Vagina (tissue), 2 donors: ENCODE data around the gene SPINK4. TPM values are rescaled to one million over a fixed set of nuclear protein-coding genes. Genes with fewer than 3 reads are reported as not detected.

Experiments
- DNase-seq, 2 donors: peaks; one replicate each; pipeline ENCODE4 v3.0.0-alpha.2; 2017; ENCODE audit errors: extremely low spot score in 2 of 2
- H3K27ac ChIP-seq: fragments of 200-600 bp; sonication (generic); one replicate; pipeline ENCODE4 v1.5.1; 2019
- H3K27me3 ChIP-seq: fragments of 200-600 bp; sonication (generic); one replicate; pipeline ENCODE4 v1.5.1; 2019
- H3K36me3 ChIP-seq, 2 donors: fragments of 200-600 bp; sonication (generic); one replicate each; pipeline ENCODE4 v1.5.1; 2017 to 2019
- H3K4me1 ChIP-seq: fragments of 200-600 bp; sonication (generic); one replicate; pipeline ENCODE4 v1.5.1; 2019
- H3K4me3 ChIP-seq, 2 donors: fragments of 200-600 bp; sonication (generic); 1 replicate in 1 of 2; 2 replicates in 1 of 2; pipeline ENCODE4 v1.5.1; 2016 to 2019
- H3K9me3 ChIP-seq: fragments of 200-600 bp; sonication (generic); one replicate; pipeline ENCODE4 v1.5.1; 2019
- POLR2A ChIP-seq, 2 donors: fragments of 450-650 bp; IDR thresholded peaks; one replicate each; pipeline ENCODE4 v1.6.1; 2017; ENCODE audit warnings: antibody characterized with exemption in 2 of 2, mild to moderate bottlenecking in 2 of 2, moderate library complexity in 2 of 2
- POLR2AphosphoS5 ChIP-seq, 2 donors: sonication (generic); formaldehyde crosslinking; IDR thresholded peaks; one replicate each; pipeline ENCODE4 v1.9.0; 2017; ENCODE audit warnings: antibody characterized with exemption in 2 of 2, mild to moderate bottlenecking in 2 of 2, low read depth in 1 of 2; ENCODE audit not compliant: insufficient read depth in 1 of 2
- intact Hi-C: fragments of 100-400 bp; cut with DNase I; formaldehyde crosslinking; loops from one replicate; pipeline ENCODE4 v1.15.1; 2023
- total RNA-seq: library from RNA; depleted of rRNA; stranded (reverse); fragments of >200 nt; gene quantifications from one replicate; pipeline ENCODE4 v1.2.3, GENCODE V29; 2016
- TF ChIP-seq, protein P1 (sequence below), 3 experiments: fragments of 450-650 bp in 2 of 3; fragments of 200-600 bp in 1 of 3; sonication (generic) in 1 of 3; IDR thresholded peaks; one replicate each; pipeline ENCODE4 v1.5.1; 2017 to 2019; ENCODE audit warnings: antibody characterized with exemption in 3 of 3, mild to moderate bottlenecking in 2 of 3, moderate library complexity in 2 of 3

Gene SPINK4
- total RNA-seq, 1 donor from 2014 or later = not detected

DNA sequence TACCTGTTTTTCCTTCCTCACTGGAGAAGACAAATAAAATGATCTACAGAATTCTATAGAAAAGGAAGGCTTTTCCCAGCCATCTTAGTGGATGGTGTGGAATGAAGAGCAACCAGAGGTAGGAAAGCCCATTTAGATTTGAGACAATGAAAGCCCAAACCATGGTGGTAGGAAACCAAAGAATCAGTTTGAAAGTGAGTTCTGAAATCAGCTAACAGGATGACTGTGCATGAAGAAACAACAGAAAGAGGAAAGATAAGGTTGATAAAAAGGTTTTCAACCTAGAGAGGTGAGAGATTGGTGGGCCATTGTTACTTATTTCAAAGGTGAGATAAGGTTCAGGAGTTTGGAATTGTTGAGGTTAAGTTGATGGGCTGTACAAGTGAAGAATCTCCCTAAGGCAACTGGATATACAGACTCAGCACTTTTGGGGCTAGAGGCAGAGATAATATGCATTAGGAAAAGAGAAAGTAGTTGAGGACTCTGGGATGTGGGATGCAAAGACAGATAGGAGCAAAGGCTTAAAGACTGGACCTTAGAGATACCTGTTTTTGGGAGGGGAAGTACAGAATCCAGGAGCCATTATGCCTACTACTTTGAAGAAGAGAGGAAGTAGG, 27.3 kb downstream of the SPINK4 start:
- H3K4me1 ChIP-seq = peaks cover 39% of the 10 kb centered on the region
- TF ChIP-seq, protein P1, sequence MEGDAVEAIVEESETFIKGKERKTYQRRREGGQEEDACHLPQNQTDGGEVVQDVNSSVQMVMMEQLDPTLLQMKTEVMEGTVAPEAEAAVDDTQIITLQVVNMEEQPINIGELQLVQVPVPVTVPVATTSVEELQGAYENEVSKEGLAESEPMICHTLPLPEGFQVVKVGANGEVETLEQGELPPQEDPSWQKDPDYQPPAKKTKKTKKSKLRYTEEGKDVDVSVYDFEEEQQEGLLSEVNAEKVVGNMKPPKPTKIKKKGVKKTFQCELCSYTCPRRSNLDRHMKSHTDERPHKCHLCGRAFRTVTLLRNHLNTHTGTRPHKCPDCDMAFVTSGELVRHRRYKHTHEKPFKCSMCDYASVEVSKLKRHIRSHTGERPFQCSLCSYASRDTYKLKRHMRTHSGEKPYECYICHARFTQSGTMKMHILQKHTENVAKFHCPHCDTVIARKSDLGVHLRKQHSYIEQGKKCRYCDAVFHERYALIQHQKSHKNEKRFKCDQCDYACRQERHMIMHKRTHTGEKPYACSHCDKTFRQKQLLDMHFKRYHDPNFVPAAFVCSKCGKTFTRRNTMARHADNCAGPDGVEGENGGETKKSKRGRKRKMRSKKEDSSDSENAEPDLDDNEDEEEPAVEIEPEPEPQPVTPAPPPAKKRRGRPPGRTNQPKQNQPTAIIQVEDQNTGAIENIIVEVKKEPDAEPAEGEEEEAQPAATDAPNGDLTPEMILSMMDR (IDR thresholded peaks at IDR 0.05) = no peak
- no peak for TF ChIP-seq POLR2A (IDR thresholded peaks at IDR 0.05)
- TF ChIP-seq POLR2AphosphoS5 (IDR thresholded peaks at IDR 0.05; ENCODE audit: insufficient read depth in 1 of 2, low read depth in 1 of 2) = no peak

DNA sequence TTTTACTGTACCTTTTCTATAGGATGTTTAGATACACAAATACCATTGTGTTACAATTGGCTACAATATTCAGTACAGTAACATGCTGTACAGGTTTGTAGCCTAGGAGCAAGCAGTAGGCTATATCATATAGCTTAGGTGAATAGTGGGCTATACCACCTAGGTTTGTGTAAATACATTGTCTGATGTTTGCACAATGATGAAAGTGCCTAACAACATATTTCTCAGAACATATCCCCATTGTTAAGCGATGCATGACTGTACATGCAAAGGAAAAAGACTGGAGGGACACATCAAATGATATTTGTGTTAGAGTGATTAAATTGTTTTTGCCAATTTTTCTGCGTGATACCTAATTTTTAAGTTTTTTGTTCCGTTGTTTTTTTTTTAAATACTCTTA, 30.2 kb downstream of the SPINK4 start:
- Histone ChIP-seq H3K27ac (no peak overlapping the region), H3K4me1 (peaks cover 22% of the 10 kb centered on the region), H3K36me3 (peaks cover 0 to 68% of the 10 kb centered on the region in 2 donors), H3K27me3 (no peaks in the 10 kb centered on the region), H3K4me3 (no peak overlapping the region), H3K9me3 (no peaks in the 10 kb centered on the region)
- DNase-seq = no peak
- intact Hi-C loops = no loop called here
- TF ChIP-seq, protein P1 (IDR thresholded peaks at IDR 0.05) = no peak
- TF ChIP-seq POLR2AphosphoS5 (IDR thresholded peaks at IDR 0.05; ENCODE audit: insufficient read depth in 1 of 2, low read depth in 1 of 2) (no peak), POLR2A (IDR thresholded peaks at IDR 0.05) (no peak)

More for the DNA sequence above, 27.3 kb downstream of the SPINK4 start:
- Histone ChIP-seq H3K4me3 (no peak overlapping the region), H3K27me3 (no peaks in the 10 kb centered on the region), H3K27ac (no peak overlapping the region), H3K36me3 (peaks cover 0 to 57% of the 10 kb centered on the region in 2 donors), H3K9me3 (no peaks in the 10 kb centered on the region)
- intact Hi-C loops = no loop called here
- DNase-seq = no peak

DNA sequence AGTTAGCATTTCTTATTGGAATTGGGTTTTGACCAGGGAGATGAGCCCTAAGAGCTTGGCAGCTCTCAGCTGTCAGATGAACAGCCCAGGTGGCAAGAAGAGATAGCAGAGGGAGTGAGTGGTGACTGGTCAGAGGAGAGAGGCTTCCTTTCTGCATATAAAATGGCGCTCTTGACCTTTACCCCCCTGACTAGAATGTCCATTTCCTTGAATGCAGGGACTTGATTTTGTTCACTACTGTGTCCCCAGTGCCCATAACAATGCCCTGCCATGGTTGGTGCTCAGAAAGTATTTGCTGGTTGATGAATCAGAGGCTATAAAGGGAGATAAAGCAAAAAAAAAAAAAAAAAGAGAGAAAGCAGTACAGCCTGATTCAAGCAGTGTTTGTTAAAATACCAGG, 32.1 kb downstream of the SPINK4 start:
- Histone ChIP-seq H3K4me3 (no peak overlapping the region), H3K36me3 (peaks cover 0 to 78% of the 10 kb centered on the region in 2 donors), H3K27ac (no peak overlapping the region), H3K27me3 (no peaks in the 10 kb centered on the region), H3K4me1 (peaks cover 3% of the 10 kb centered on the region), H3K9me3 (no peaks in the 10 kb centered on the region)
- TF ChIP-seq POLR2AphosphoS5 (IDR thresholded peaks at IDR 0.05; ENCODE audit: insufficient read depth in 1 of 2, low read depth in 1 of 2) (no peak), POLR2A (IDR thresholded peaks at IDR 0.05) (no peak)
- intact Hi-C loops = no loop called here
- no peak for DNase-seq

DNA sequence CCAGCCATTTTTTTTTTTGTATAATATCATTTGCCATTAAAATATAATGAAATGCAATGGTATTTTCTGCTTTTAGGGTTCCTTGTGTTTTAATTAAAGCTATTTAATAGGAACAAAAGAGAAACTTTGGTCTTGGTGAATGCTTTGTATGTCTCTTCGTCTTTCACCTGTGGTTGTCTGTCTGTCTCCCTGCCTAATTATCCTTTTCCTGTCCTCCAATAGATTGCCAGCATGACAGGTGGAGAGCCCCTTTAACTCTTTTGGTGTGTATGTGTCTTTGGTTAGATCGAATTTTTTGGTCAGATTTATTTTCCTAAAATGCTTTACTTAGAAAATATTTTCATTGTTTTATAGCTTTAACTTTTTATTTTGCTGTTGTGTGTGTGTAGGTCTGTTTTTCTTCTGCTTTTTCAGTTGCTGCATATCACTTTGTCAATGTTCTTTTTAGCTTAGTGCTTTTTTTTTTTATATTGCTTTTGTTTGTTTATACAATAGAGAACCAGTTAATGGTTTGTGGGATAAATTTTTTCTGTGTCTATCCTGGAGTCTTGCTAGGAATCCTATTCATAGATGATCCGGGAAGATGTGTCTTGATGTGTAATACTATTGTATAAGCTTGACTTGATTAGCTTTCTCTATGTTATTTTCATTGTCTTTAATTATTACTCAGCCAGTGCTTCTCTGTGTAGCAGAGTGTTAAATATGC, 33.5 kb downstream of the SPINK4 start:
- H3K9me3 ChIP-seq = no peaks in the 10 kb centered on the region
- TF ChIP-seq, protein P1 (IDR thresholded peaks at IDR 0.05) = no peak
- TF ChIP-seq POLR2AphosphoS5 (IDR thresholded peaks at IDR 0.05; ENCODE audit: insufficient read depth in 1 of 2, low read depth in 1 of 2) (no peak), POLR2A (IDR thresholded peaks at IDR 0.05) (no peak)
- no peaks in the 10 kb centered on the region for H3K4me1 ChIP-seq
- no peaks in the 10 kb centered on the region for H3K27me3 ChIP-seq
- peaks cover 0 to 80% of the 10 kb centered on the region in 2 donors for H3K36me3 ChIP-seq
- H3K27ac ChIP-seq = no peak overlapping the region
- no peak overlapping the region for H3K4me3 ChIP-seq
- intact Hi-C loops = no loop called here
- DNase-seq = no peak

DNA sequence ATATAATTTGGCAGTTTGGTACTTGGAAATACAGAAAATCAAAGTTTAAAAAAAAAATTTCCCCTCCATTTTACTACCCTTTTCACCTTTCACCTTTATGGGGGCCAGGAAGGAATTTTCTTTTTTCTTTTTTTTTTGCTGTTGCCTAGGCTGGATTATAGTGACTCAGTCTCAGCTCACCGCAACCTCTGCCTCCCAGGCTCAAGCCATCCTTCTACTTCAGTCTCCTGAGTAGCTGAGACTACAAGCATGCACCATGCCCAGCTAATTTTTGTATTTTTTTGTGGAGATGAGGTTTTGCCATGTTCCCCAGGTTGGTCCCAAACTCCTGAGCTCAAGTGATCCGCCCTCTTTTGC, 34.0 kb downstream of the SPINK4 start:
- H3K27me3 ChIP-seq = no peaks in the 10 kb centered on the region
- peaks cover 0 to 82% of the 10 kb centered on the region in 2 donors for H3K36me3 ChIP-seq
- DNase-seq = no peak
- no peak overlapping the region for H3K4me3 ChIP-seq
- H3K27ac ChIP-seq = no peak overlapping the region
- no peaks in the 10 kb centered on the region for H3K4me1 ChIP-seq
- no peaks in the 10 kb centered on the region for H3K9me3 ChIP-seq
- intact Hi-C loops = no loop called here
- TF ChIP-seq, protein P1 (IDR thresholded peaks at IDR 0.05) = no peak
- TF ChIP-seq POLR2AphosphoS5 (IDR thresholded peaks at IDR 0.05; ENCODE audit: insufficient read depth in 1 of 2, low read depth in 1 of 2) = no peak
- no peak for TF ChIP-seq POLR2A (IDR thresholded peaks at IDR 0.05)
